GM21515 (cell line): ENCODE measurements around the gene PPCDC.

ENCODE experiments used
- ATAC-seq: cut with Tn5 transposase; IDR thresholded peaks from one replicate; pipeline ENCODE4 v1.9.1; 2021; ENCODE audit not compliant: unreplicated experiment

Gene PPCDC

GRCh38 chr15:75043509-75044257 lies 20.3 kb downstream of the PPCDC start:
- ATAC-seq: peak; percentile 24

GRCh38 chr15:75044258-75044878 lies 21.0 kb downstream of the PPCDC start:
- no peak for ATAC-seq

DNA sequence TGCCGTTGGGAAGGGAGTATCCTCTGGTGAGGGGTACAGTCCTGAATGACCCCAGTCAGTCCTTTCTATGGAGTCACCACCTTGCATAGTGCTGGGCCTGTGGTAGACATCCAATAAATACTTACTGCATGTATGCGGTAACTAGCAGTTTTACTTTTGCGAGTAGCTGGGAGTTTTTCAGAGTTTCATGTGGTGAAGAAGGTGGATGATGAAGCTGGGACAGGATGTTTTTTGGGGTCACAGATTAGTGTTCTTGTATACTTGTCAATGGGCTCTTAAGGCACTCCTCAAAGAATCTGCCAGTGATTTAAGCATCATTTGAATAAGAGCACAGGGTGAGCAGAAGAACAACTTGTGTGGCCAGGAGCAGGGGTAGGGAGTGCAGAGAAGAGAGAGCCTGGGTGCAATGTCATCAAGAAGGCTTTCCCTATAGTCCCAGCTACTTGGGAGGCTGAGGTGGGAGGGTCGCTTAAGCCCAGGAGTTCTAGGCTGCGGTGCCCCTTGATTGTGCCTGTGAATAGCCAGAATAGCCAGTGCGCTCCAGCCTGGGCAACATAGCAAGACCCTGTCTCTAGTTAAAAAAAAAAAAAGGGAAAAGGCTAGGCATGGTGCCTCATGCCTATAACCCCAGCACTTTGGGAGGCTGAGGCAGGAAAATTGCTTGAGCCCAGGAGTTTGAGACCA lies 22.1 kb downstream of the PPCDC start:
- ATAC-seq: no peak

DNA sequence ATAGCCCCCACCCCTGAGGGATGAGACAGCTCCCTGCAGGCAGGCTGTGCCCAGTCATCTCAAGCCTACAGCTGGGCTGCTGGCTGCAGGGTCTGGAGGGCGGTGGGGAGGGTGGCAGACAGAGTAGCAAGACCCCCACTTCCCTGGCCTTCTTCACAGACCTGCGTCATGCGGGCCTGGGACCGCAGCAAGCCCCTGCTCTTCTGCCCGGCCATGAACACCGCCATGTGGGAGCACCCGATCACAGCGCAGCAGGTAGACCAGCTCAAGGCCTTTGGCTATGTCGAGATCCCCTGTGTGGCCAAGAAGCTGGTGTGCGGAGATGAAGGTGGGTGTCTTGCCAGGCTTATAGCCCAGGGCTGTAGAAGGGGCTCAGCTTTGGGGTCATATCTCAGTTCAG lies 25.0 kb downstream of the PPCDC start:
- no peak for ATAC-seq

DNA sequence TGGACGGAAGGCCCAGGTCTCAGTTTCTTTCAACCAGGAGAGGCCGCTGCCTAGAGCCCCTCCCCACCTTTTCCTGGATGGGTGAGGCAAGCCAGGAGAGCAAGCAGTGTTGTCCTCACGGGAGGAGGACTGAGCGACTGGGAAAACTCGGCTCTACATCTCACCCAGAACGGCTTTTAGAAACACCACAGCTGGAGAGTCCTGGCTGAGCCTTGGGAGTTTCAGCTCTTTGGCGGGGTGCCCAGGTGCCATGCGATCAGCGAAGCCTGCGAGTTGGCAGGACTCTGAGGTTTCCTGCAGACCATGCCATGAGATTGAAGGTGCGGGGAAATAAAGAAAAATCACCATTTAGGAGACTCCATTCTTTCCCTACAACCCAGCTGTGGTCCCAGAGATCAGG lies 26.0 kb downstream of the PPCDC start:
- ATAC-seq: no peak

DNA sequence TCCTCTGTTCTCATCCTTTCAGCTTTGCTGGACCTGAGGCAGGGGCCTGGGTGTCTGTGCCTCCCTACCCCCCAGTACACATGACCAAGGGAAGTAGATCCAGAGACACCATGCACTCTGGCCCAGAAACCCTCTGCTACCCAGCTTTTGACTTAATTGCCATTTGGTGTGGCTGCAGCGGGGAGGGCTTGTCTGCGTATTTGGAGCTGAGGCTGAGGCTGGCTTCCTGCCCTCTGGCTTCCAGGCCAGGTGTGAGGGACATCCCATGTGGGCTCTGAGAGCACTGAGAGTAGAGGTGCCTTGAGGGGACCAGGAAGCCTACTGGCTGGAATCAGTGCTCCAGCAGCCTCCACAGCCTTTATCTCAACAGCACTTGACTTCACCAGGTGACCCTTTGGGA lies 26.9 kb downstream of the PPCDC start:
- ATAC-seq: no peak

- ATAC-seq: no peak
Observed at GRCh38 chr15:75051191-75051608, 27.8 kb downstream of the PPCDC start.

GRCh38 chr15:75051711-75052110 lies 28.3 kb downstream of the PPCDC start:
- ATAC-seq: no peak

DNA sequence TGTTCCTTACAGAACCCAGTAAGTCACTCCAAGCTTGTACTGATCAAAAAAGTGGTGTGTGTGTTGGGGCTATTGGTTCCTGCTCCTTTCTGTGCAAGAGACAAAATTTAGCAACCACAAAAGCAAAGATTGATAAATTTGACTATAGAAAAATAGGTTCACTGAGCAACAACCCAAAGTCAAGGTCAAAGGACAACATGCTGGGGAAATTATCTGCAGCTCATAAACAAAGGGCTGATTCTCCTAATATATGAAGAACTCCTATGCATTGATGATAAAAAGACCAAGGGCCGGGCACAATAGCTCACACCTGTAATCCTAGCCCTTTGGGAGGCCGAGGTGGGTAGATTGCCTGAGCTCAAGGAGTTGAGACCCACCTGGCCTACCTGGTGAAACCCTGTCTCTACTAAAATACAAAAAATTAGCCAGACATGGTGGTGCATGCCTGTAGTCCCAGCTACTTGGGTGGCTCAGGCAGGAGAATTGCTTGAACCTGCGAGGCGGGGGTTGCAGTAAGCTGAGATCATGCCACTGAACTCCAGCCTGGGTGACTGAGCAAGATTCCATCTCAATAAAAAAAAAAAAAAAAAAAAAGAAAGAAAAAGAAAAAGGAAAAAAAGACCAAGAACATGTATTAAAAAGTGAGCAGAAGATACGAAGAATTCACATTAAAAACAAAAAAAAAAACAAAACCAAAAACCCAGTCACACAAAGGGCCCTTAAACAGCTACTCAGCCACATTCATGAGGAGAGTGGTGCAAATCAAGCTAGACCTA lies 29.8 kb downstream of the PPCDC start:
- ATAC-seq: no peak

- no peak for ATAC-seq
Observed at GRCh38 chr15:75053748-75054125, 30.3 kb downstream of the PPCDC start.

DNA sequence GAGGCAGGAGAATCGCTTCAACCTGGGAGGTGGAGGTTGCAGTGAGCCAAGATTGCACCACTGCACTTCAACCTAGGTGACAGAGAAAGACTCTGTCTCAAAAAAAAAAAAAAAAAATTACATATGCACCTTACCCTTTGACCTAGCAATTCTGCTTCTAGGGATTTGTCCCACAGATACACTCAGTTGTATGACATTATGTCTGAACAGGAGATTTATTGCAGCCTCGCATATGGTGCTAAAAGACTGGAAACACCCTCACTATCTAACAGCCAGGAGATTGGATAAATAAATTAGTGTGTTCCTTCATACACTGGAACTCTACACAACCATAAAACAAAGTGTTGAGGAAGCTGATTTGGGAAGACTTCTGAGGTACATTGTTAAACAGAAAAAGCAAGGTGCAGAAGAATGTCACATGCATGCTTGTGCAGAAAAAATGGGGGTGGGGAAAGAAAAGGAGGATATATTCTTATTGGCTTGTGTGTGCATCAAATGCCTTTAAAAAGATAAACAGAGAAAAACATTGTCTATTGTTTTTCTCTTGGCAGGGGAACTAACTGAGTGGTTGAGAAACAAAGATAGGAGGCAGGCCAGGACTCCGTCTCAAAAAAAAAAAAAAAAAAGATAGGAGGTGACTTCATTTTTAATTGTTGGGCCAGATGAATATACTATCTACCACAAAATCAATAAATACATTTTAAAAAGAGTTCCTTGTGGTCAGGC lies 30.9 kb downstream of the PPCDC start:
- no peak for ATAC-seq

DNA sequence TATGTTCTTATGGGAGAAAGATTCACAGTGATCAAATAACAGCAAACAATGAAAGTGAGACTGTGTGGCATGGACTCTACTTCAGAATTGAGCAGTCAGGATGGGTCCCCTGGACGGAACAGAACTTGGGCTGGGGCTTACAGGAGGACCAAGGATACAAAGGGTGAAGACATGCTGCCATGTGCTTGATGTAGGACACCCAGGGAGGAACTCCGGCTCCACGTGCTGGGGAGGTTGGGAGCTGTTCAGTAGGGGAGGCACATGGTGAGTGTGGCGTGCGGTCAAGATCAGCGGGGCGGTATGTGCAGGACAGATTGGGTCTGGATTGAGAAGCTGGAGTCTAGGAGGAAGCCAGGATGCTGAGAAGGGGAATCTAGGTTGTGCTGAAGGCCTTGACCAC lies 32.6 kb downstream of the PPCDC start:
- ATAC-seq: no peak

- no peak for ATAC-seq
Observed at GRCh38 chr15:75058127-75058905, 34.9 kb downstream of the PPCDC start.

DNA sequence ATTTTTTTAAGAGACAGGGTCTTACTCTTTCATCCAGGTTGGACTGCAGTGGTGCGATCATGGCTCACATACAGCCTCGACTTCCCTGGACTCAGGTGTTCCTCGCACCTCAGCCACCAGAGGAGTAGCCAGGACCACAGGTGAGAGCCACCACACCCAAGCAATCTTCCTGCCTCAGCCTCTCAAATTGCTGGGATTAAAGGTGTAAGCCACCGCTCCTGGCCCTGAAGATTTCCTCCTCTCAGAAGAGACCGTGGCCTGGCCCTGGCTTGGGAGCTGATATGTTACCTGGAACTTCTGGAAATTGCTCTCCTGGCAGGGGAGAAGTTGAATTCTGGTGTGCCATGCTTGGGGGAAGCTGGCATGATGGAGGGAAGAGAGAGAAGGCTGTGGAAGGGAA lies 36.2 kb downstream of the PPCDC start:
- ATAC-seq: no peak

GRCh38 chr15:75061272-75061671 lies 37.9 kb downstream of the PPCDC start:
- ATAC-seq: no peak

DNA sequence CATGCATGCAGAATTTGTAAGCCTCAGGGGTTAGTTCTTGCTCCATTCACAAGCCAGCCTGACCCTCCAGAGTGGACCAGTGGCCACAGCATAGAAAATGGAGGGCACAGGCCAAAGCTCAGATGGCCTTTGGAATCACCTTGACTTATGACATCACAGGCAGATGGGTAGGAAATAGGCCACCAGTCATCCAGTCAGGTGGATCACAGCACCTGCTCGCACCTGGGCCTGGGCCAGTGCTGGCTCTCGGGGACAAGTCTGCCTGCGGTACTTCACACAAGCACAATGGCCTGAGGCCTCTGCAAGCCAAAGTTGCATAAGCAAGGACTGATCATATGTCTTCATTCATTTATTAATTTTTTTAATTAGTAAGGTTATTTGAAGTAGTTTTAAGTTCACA lies 39.3 kb downstream of the PPCDC start:
- ATAC-seq: no peak

DNA sequence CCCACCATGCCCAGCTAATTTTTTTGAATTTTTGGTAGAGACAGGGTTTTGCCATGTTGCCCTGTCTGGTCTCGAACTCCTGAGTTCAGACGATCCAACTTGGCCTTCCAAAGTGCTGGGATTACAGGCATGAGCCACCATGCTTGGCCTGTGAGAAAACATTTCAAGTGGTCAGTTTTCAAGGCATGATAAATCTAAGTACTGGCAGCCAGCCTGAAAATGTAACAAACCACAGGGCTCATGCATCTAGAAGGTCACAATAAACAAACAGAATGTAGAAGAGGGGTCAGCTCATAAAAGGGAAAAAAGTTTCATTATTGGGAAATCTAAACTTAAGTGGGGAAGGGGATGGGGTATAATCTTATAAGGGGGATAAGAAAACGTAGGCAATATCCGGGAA lies 39.9 kb downstream of the PPCDC start:
- ATAC-seq: no peak

- no peak for ATAC-seq
Observed at GRCh38 chr15:75063889-75064288, 40.5 kb downstream of the PPCDC start.

DNA sequence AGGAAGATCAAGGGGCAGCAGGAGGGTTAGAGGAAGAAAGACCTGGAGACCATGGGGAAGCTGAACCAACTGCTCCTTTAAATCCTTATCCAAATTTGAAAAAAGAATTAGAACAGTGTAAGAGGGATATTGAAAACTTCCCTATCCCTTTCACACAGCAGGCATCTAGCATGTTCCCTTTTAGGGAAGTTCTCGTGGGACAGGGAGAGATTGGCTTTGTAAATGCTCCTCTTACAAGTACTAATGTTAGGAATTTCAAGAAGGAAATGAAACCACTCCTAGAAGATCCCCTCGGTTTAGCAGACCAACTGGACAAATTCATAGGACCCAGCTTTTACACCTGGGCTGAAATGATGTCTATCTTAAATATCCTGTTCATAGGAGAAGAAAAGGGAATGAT lies 41.5 kb downstream of the PPCDC start:
- no peak for ATAC-seq

- no peak for ATAC-seq
Observed at GRCh38 chr15:75065467-75065850, 42.1 kb downstream of the PPCDC start.
